Cardiac fibroblast (primary cell): ENCODE results near the gene ATP6V0B.

Source experiments
- DNase-seq, 2 donors: peaks; one replicate each; pipeline versions ENCODE4 v3.0.0 to v3.0.0-alpha.2; 2010; ENCODE audit warnings: low read depth in 2 of 2
- H3K4me3 ChIP-seq, 2 donors: replicated peaks in 1 of 2; 1 replicate in 1 of 2; 2 replicates in 1 of 2; pipeline ENCODE4 v1.5.1; 2011; ENCODE audit warnings: low read depth in 2 of 2, low read length in 2 of 2, mild to moderate bottlenecking in 2 of 2, moderate library complexity in 1 of 2
- CTCF ChIP-seq: IDR thresholded peaks from one replicate; pipeline ENCODE4 v1.5.1; 2011; ENCODE audit warnings: low read depth, mild to moderate bottlenecking, low read length, inconsistent platforms

ATP6V0B gene

GRCh38 chr1:43983253-43983899 is 8.6 kb downstream of the ATP6V0B start:
- DNase-seq, result no peak
- no peak overlapping the region for H3K4me3 ChIP-seq
- no peak for TF ChIP-seq CTCF

GRCh38 chr1:43984855-43985254 is 10.1 kb downstream of the ATP6V0B start:
- no peak for TF ChIP-seq CTCF
- no peak overlapping the region for H3K4me3 ChIP-seq
- DNase-seq, result no peak

GRCh38 chr1:43985984-43986595 is 11.3 kb downstream of the ATP6V0B start:
- no peak for DNase-seq
- H3K4me3 ChIP-seq, result no peak overlapping the region
- no peak for TF ChIP-seq CTCF

- DNase-seq, result no peak
- H3K4me3 ChIP-seq, result no peak overlapping the region
- TF ChIP-seq CTCF, result no peak
These were observed 12.0 kb downstream of the ATP6V0B start for GRCh38 chr1:43986712-43987111.

- no peak for TF ChIP-seq CTCF
- H3K4me3 ChIP-seq, result no peak overlapping the region
- no peak for DNase-seq
These were observed 12.6 kb downstream of the ATP6V0B start for GRCh38 chr1:43987159-43987902.

- H3K4me3 ChIP-seq, result peak overlapping the region; percentile 64 to 74
- no peak for TF ChIP-seq CTCF
- DNase-seq, result no peak
These were observed 15.8 kb downstream of the ATP6V0B start for GRCh38 chr1:43990271-43991199.
